ENCODE results near the gene VWA3B. TPM values are rescaled to one million over a fixed set of nuclear protein-coding genes. Genes with fewer than 3 reads are reported as not detected.
"Not testable (repeated sequence)": the region's sequence is repeated elsewhere in the genome, so short reads cannot be mapped to it uniquely, and the experiment has no call there.

The VWA3B gene
- polyA plus RNA-seq, 5 donors, result 1.9 to 8.0 (median 5.0) TPM

GRCh38 chr2:98252038-98252773, 165.2 kb downstream of the VWA3B start:
- DNase-seq, result no peak

GRCh38 chr2:98253461-98254070, 166.6 kb downstream of the VWA3B start:
- no peak for DNase-seq

- DNase-seq, result no peak
Observed at GRCh38 chr2:98254504-98255059, 167.6 kb downstream of the VWA3B start.

- DNase-seq, result no peak
Observed at GRCh38 chr2:98258906-98259305, 171.9 kb downstream of the VWA3B start.

- no peak for DNase-seq
Observed at GRCh38 chr2:98263362-98263761, 176.4 kb downstream of the VWA3B start.

- not testable (repeated sequence) for DNase-seq
Observed at GRCh38 chr2:98268225-98268624, 181.3 kb downstream of the VWA3B start.

GRCh38 chr2:98269274-98269673, 182.3 kb downstream of the VWA3B start:
- DNase-seq, result peak in 1 of 2 donors; percentile 32

GRCh38 chr2:98269830-98270229, 182.9 kb downstream of the VWA3B start:
- DNase-seq, result no peak

- DNase-seq, result no peak
Observed at GRCh38 chr2:98277162-98277859, 190.3 kb downstream of the VWA3B start.

GRCh38 chr2:98278074-98278473, 191.1 kb downstream of the VWA3B start:
- no peak for DNase-seq

- no peak for DNase-seq
Observed at GRCh38 chr2:98280376-98281102, 193.6 kb downstream of the VWA3B start.

- no peak for DNase-seq
Observed at GRCh38 chr2:98281607-98282006, 194.6 kb downstream of the VWA3B start.

- DNase-seq, result no peak
Observed at GRCh38 chr2:98282109-98282508, 195.1 kb downstream of the VWA3B start.

GRCh38 chr2:98293030-98293429, 206.1 kb downstream of the VWA3B start:
- no peak for DNase-seq

GRCh38 chr2:98293931-98294687, 207.1 kb downstream of the VWA3B start:
- no peak for DNase-seq

- no peak for DNase-seq
Observed at GRCh38 chr2:98294711-98295110, 207.7 kb downstream of the VWA3B start.

GRCh38 chr2:98295275-98295674, 208.3 kb downstream of the VWA3B start:
- DNase-seq, result no peak

GRCh38 chr2:98295721-98296414, 208.9 kb downstream of the VWA3B start:
- DNase-seq, result no peak

GRCh38 chr2:98296440-98296839, 209.5 kb downstream of the VWA3B start:
- no peak for DNase-seq
